OCI-LY7 (cell line): ENCODE measurements around the gene RP2. TPM values are rescaled to one million over a fixed set of nuclear protein-coding genes. Genes with fewer than 3 reads are reported as not detected.

Experiments used
- BruUV-seq: library from RNA; stranded (reverse); fragments of 400-500 nt; replicated peaks from 2 replicates; lab custom pipeline; 2021; lab: Mats Ljungman, UMichigan
- CTCF ChIA-PET: fragments of 300-600 bp; sonication (Branson Sonifier 250); formaldehyde crosslinking; loops from one replicate; lab custom pipeline; 2022; ENCODE audit warnings: antibody characterized with exemption; ENCODE audit not compliant: unreplicated experiment; lab: Charles Lee
- POLR2A ChIA-PET: fragments of 300-600 bp; sonication (Branson Sonifier 250); formaldehyde crosslinking; loops from one replicate; lab custom pipeline; 2022; ENCODE audit warnings: antibody characterized with exemption; lab: Charles Lee
- DNase-seq: peaks from one replicate; pipeline ENCODE4 v3.0.0-alpha.2; 2015; ENCODE audit warnings: low spot score
- H2AFZ ChIP-seq: fragments of 200-600 bp; sonication (generic), shearing (Covaris generic); 2 replicates; pipeline ENCODE4 v1.6.1; 2014; ENCODE audit warnings: mild to moderate bottlenecking, antibody characterized with exemption, low read length, moderate library complexity
- H3K27ac ChIP-seq: fragments of 200-600 bp; sonication (generic); 2 replicates; pipeline ENCODE4 v1.5.1; 2014; ENCODE audit warnings: mixed run types, low read depth, mild to moderate bottlenecking, moderate library complexity, low read length, inconsistent platforms; ENCODE audit not compliant: poor library complexity, severe bottlenecking
- H3K36me3 ChIP-seq: fragments of 200-600 bp; sonication (generic); 2 replicates; pipeline ENCODE4 v1.6.1; 2014; ENCODE audit warnings: mild to moderate bottlenecking, antibody characterized with exemption, low read length, moderate library complexity, mixed read lengths; ENCODE audit not compliant: insufficient read depth
- H3K4me1 ChIP-seq: fragments of 200-600 bp; sonication (generic); 2 replicates; pipeline ENCODE4 v1.5.1; 2014; ENCODE audit warnings: mild to moderate bottlenecking, low read length; ENCODE audit not compliant: insufficient read depth, poor library complexity, severe bottlenecking
- H3K4me2 ChIP-seq: fragments of 200-600 bp; sonication (generic); 2 replicates; pipeline ENCODE4 v1.6.1; 2014; ENCODE audit warnings: mild to moderate bottlenecking, low read length
- H3K4me3 ChIP-seq: fragments of 200-600 bp; sonication (generic); 2 replicates; pipeline ENCODE4 v1.5.1; 2014; ENCODE audit warnings: mild to moderate bottlenecking, low read depth, low read length; ENCODE audit not compliant: poor library complexity, severe bottlenecking
- H3K79me2 ChIP-seq: fragments of 200-600 bp; sonication (generic); 2 replicates; pipeline ENCODE4 v1.6.1; 2016; ENCODE audit warnings: low read depth, mild to moderate bottlenecking, low read length, moderate library complexity, mixed read lengths; ENCODE audit not compliant: insufficient read depth
- H3K9me2 ChIP-seq: fragments of 200-600 bp; sonication (generic); 2 replicates; pipeline ENCODE4 v1.6.1; 2016; ENCODE audit warnings: mild to moderate bottlenecking, low read length, mixed read lengths; ENCODE audit not compliant: insufficient read depth
- H3K9me3 ChIP-seq: fragments of 200-600 bp; sonication (generic); 2 replicates; pipeline ENCODE4 v1.6.1; 2014; ENCODE audit warnings: mild to moderate bottlenecking, mixed run types, low read length, mixed read lengths
- H4K20me1 ChIP-seq: fragments of 200-600 bp; sonication (generic); 2 replicates; pipeline ENCODE4 v1.6.1; 2014; ENCODE audit warnings: mild to moderate bottlenecking, antibody characterized with exemption, low read length, moderate library complexity, mixed read lengths; ENCODE audit not compliant: insufficient read depth
- CTCF ChIP-seq: fragments of 200-600 bp; sonication (generic); conservative IDR thresholded peaks from 2 replicates; pipeline ENCODE4 v1.5.1; 2014; ENCODE audit warnings: mild to moderate bottlenecking, antibody characterized with exemption, low read length, moderate library complexity, mixed read lengths
- EZH2phosphoT487 ChIP-seq: fragments of 200-600 bp; sonication (generic); IDR thresholded peaks from 2 replicates; pipeline ENCODE4 v1.6.1; 2018; ENCODE audit warnings: low read depth, borderline replicate concordance, mild to moderate bottlenecking, mixed run types, antibody characterized with exemption, low read length, moderate library complexity, mixed read lengths
- intact Hi-C: fragments of 100-400 bp; cut with micrococcal nuclease; formaldehyde crosslinking; loops from one replicate; pipeline ENCODE4 v1.10.0; 2022; ENCODE audit not compliant: unreplicated experiment
- total RNA-seq, 2 experiments: library from RNA; depleted of rRNA in 1 of 2; stranded (reverse); fragments of >200 nt in 1 of 2; shearing (Covaris generic) in 1 of 2; gene quantifications; 2 replicates each; pipeline ENCODE4 v1.2.3, GENCODE V29; 2014 to 2022

Gene RP2
- total RNA-seq, 2 experiments from 2014 or later, result 12.0 to 15.4 TPM

GRCh38 chrX:46864606-46865005 lies 27.8 kb downstream of the RP2 start:
- Histone ChIP-seq H3K27ac (no peak overlapping the region), H2AFZ (no peak overlapping the region), H3K9me2 (no peaks in the 10 kb centered on the region), H3K4me2 (no peak overlapping the region), H3K9me3 (no peaks in the 10 kb centered on the region), H3K79me2 (no peaks in the 10 kb centered on the region), H4K20me1 (no peaks in the 10 kb centered on the region), H3K36me3 (peaks cover 58% of the 10 kb centered on the region), H3K4me1 (no peaks in the 10 kb centered on the region), H3K4me3 (no peak overlapping the region)
- no TSS peak for BruUV-seq
- ChIA-PET POLR2A (interaction anchor here (0.7 kb wide), 1 partner anchor 21 kb away, joined by 3 read pairs; no protein-coding TSS in a partner anchor), CTCF (no interaction called here)
- no peak for DNase-seq
- TF ChIP-seq EZH2phosphoT487 (no peak), CTCF (no peak)
- intact Hi-C loops, result no loop called here

GRCh38 chrX:46865281-46865680 lies 28.4 kb downstream of the RP2 start:
- Histone ChIP-seq H3K9me2 (no peaks in the 10 kb centered on the region), H3K9me3 (no peaks in the 10 kb centered on the region), H3K4me2 (no peak overlapping the region), H3K27ac (no peak overlapping the region), H4K20me1 (no peaks in the 10 kb centered on the region), H3K79me2 (no peaks in the 10 kb centered on the region), H2AFZ (no peak overlapping the region), H3K4me1 (no peaks in the 10 kb centered on the region), H3K4me3 (no peak overlapping the region), H3K36me3 (peaks cover 52% of the 10 kb centered on the region)
- DNase-seq, result no peak
- CTCF ChIA-PET, result no interaction called here
- TF ChIP-seq EZH2phosphoT487, result no peak
- intact Hi-C loops, result no loop called here
- POLR2A ChIA-PET, result interaction anchor here (0.7 to 0.9 kb wide), 2 partner anchors 22 to 27 kb away, joined by 3 to 4 read pairs; no protein-coding TSS in a partner anchor
- no TSS peak for BruUV-seq

GRCh38 chrX:46866726-46867125 lies 29.9 kb downstream of the RP2 start:
- ChIA-PET POLR2A (no interaction called here), CTCF (no interaction called here)
- Histone ChIP-seq H3K27ac (no peak overlapping the region), H3K4me1 (no peaks in the 10 kb centered on the region), H3K4me2 (no peak overlapping the region), H3K4me3 (no peak overlapping the region), H3K9me2 (no peaks in the 10 kb centered on the region), H3K9me3 (no peaks in the 10 kb centered on the region), H2AFZ (no peak overlapping the region), H3K36me3 (peaks cover 38% of the 10 kb centered on the region), H3K79me2 (no peaks in the 10 kb centered on the region), H4K20me1 (no peaks in the 10 kb centered on the region)
- intact Hi-C loops, result no loop called here
- DNase-seq, result no peak
- BruUV-seq, result no TSS peak
- no peak for TF ChIP-seq EZH2phosphoT487
- no peak for TF ChIP-seq CTCF
